RWPE2 (cell line): ENCODE data around the gene ZBBX.

Source experiments
- ATAC-seq: fragments of 200-7000 bp; cut with Tn5 transposase; 3 replicates; pipeline ENCODE4 v1.9.1; 2021; ENCODE audit warnings: low read depth
- DNase-seq: peaks from one replicate; pipeline ENCODE4 v3.0.0-alpha.2; 2020; ENCODE audit warnings: low spot score
- H3K27ac ChIP-seq: fragments of 450-650 bp; 2 replicates; pipeline ENCODE4 v1.5.1; 2017; ENCODE audit warnings: mild to moderate bottlenecking; ENCODE audit not compliant: poor library complexity, severe bottlenecking
- H3K27me3 ChIP-seq: fragments of 250-450 bp; sonication (Bioruptor Pico); 2 replicates; pipeline ENCODE4 v1.5.1; 2021; ENCODE audit warnings: mild to moderate bottlenecking, moderate library complexity; ENCODE audit not compliant: insufficient read depth, poor library complexity, severe bottlenecking
- H3K36me3 ChIP-seq: fragments of 250-450 bp; sonication (Bioruptor Pico); 2 replicates; pipeline ENCODE4 v1.5.1; 2020; ENCODE audit warnings: low read depth, mild to moderate bottlenecking, moderate library complexity
- H3K4me1 ChIP-seq: fragments of 250-450 bp; sonication (Bioruptor Pico); 2 replicates; pipeline ENCODE4 v1.5.1; 2021; ENCODE audit warnings: mild to moderate bottlenecking, moderate library complexity; ENCODE audit not compliant: insufficient read depth, poor library complexity, severe bottlenecking
- H3K4me3 ChIP-seq: fragments of 250-450 bp; sonication (Bioruptor Pico); 2 replicates; pipeline ENCODE4 v1.5.1; 2021; ENCODE audit warnings: mild to moderate bottlenecking, moderate library complexity; ENCODE audit not compliant: severe bottlenecking
- H3K9me3 ChIP-seq: fragments of 250-450 bp; sonication (Bioruptor Pico); 2 replicates; pipeline ENCODE4 v1.5.1; 2021; ENCODE audit warnings: mild to moderate bottlenecking, moderate library complexity; ENCODE audit not compliant: severe bottlenecking
- TF ChIP-seq, protein P1 (sequence below): fragments of 450-650 bp; IDR thresholded peaks from one replicate; pipeline ENCODE4 v1.5.1; 2017; ENCODE audit warnings: mild to moderate bottlenecking, moderate library complexity; ENCODE audit not compliant: poor library complexity, severe bottlenecking

Gene ZBBX

DNA sequence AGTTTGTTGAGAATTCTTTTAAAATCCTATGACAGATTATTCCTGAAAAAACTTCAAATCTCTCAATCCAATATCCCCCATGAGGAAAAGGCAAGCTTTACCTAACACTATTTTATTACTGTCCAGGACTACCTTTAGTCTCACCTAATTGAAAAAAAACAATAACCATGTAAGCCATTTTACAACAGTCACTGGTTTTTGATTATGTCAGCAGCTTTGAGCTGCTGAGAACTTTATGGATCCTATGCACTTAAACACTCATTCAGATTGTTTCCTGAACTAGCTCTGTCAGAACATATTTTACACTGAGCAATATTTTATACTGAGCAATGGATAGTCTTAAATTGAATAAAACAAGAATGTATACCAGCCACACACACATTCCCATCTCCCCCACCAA, 79.9 kb downstream of the ZBBX start:
- TF ChIP-seq, protein P1, sequence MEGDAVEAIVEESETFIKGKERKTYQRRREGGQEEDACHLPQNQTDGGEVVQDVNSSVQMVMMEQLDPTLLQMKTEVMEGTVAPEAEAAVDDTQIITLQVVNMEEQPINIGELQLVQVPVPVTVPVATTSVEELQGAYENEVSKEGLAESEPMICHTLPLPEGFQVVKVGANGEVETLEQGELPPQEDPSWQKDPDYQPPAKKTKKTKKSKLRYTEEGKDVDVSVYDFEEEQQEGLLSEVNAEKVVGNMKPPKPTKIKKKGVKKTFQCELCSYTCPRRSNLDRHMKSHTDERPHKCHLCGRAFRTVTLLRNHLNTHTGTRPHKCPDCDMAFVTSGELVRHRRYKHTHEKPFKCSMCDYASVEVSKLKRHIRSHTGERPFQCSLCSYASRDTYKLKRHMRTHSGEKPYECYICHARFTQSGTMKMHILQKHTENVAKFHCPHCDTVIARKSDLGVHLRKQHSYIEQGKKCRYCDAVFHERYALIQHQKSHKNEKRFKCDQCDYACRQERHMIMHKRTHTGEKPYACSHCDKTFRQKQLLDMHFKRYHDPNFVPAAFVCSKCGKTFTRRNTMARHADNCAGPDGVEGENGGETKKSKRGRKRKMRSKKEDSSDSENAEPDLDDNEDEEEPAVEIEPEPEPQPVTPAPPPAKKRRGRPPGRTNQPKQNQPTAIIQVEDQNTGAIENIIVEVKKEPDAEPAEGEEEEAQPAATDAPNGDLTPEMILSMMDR = no peak
- H3K4me3 ChIP-seq = no peak overlapping the region
- no peaks in the 10 kb centered on the region for H3K9me3 ChIP-seq
- no peak overlapping the region for H3K27ac ChIP-seq
- ATAC-seq (no peak), DNase-seq (no peak)
- peaks cover 3% of the 10 kb centered on the region for H3K4me1 ChIP-seq
- H3K27me3 ChIP-seq = no peaks in the 10 kb centered on the region
- no peaks in the 10 kb centered on the region for H3K36me3 ChIP-seq

DNA sequence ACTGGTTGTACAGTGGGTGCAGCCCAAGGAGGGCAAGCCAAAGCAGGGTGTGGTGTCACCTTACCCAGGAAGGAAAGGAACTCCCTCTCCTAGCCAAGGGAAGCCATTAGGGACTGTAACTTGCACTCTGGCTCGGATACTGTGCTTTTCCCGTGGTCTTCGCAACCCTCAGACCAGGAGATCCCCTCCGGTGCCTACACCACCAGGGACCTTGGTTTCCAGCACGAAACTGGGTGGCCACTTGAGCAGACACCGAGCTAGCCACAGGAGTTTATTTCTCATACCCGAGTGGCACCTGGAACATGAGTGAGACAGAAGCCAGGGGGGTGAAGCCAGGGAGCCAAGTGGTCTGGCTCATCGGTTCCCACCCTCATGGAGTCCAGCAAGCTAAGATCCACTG, 90.7 kb downstream of the ZBBX start:
- no peak overlapping the region for H3K27ac ChIP-seq
- DNase-seq (no peak), ATAC-seq (no peak)
- H3K4me3 ChIP-seq = no peak overlapping the region
- TF ChIP-seq, protein P1 = no peak
- H3K27me3 ChIP-seq = no peaks in the 10 kb centered on the region
- H3K4me1 ChIP-seq = no peaks in the 10 kb centered on the region
- H3K36me3 ChIP-seq = no peaks in the 10 kb centered on the region
- no peaks in the 10 kb centered on the region for H3K9me3 ChIP-seq

DNA sequence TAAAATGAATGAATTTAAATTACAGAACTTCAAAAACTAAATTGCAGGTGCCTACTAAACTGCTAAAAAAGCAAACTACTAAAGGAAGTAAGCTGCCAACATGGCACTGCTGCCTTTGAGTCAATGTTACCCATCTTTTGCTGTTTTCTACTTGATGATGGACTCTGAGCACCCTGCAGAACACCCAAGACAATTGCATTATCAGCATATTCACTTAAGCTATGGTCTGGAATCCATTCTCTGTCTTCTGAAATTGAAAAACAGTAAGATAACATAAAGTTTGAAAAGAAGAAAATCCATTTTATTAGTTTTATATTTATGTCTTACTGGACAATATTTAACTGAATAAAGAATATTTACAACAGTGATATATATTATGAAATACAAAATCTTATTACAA, 91.4 kb downstream of the ZBBX start:
- no peak for ATAC-seq
- no peak for DNase-seq
- no peaks in the 10 kb centered on the region for H3K36me3 ChIP-seq
- TF ChIP-seq, protein P1 = no peak
- no peak overlapping the region for H3K4me3 ChIP-seq
- no peaks in the 10 kb centered on the region for H3K4me1 ChIP-seq
- no peaks in the 10 kb centered on the region for H3K9me3 ChIP-seq
- H3K27ac ChIP-seq = no peak overlapping the region
- H3K27me3 ChIP-seq = no peaks in the 10 kb centered on the region

DNA sequence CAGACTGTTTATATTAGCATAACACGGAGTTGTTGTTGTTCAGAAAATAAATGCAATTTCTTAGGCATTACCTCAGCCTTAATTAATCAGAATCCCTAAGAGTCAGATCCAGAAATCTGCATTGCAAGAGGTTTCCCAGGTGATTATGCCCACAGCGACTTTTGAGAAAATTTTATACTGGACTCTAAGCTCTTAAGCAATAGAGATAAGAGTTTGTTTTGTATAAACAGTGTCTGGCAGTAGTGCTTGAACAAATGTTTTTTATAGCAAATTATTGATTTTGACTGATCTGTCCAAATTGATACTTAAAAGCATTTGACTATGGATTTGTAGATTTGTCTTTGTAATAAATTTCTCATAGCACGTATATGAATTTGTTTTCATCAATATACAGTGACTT, 92.8 kb downstream of the ZBBX start:
- Histone ChIP-seq H3K27ac (no peak overlapping the region), H3K4me3 (no peak overlapping the region), H3K4me1 (no peaks in the 10 kb centered on the region), H3K27me3 (no peaks in the 10 kb centered on the region), H3K9me3 (no peaks in the 10 kb centered on the region), H3K36me3 (no peaks in the 10 kb centered on the region)
- TF ChIP-seq, protein P1 = no peak
- no peak for DNase-seq
- no peak for ATAC-seq

DNA sequence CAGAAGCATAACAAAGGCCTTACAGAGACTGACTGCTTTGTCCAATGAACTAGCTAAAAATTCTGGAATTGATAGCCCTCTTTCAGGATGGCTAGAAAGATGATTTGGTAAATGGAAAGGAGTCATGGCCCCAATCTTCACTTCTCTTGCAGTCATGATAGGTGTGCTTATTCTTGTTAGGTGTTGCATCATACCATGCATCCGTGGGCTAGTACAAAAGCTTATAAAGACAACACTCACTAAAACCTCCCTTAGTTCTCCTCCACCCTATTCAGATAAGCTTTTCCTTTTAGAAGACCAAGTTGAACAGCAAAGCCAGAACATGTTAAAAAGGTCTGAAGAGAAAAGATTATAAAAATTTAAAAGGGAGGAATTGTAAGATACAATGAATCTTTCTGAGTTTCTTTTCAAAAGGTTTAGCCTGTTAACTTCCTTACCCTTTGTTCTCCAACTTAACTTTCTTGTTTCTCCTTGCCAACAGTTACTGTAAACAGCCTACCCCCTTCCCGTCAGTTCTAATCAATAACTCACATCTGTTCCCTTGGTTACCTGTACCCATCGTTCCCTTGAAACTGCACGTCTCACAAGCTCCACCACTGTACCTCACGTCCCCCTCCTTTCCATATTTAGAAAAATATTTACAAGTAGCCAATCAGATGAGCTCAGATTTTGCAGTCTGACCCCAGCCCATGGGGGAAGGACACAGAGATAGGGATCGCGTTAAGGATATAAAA, 105.8 kb downstream of the ZBBX start:
- TF ChIP-seq, protein P1 = no peak
- H3K36me3 ChIP-seq = no peaks in the 10 kb centered on the region
- no peaks in the 10 kb centered on the region for H3K27me3 ChIP-seq
- H3K27ac ChIP-seq = no peak overlapping the region
- H3K9me3 ChIP-seq = no peaks in the 10 kb centered on the region
- H3K4me3 ChIP-seq = no peak overlapping the region
- ATAC-seq (no peak), DNase-seq (no peak)
- H3K4me1 ChIP-seq = no peaks in the 10 kb centered on the region
